Stomach (tissue), 4 donors: ENCODE measurements around the gene FRRS1.

ENCODE experiments used
- EP300 ChIP-seq: sonication (generic); formaldehyde crosslinking; IDR thresholded peaks from one replicate; pipeline ENCODE4 v1.6.1; 2017; ENCODE audit warnings: antibody characterized with exemption
- POLR2A ChIP-seq, 4 donors: fragments of 450-650 bp; IDR thresholded peaks; one replicate each; pipeline ENCODE4 v1.6.1; 2016; ENCODE audit warnings: antibody characterized with exemption in 4 of 4, control low read depth in 2 of 4, mild to moderate bottlenecking in 1 of 4, moderate library complexity in 1 of 4
- TF ChIP-seq, protein P1 (sequence below), 7 experiments: fragments of 450-650 bp in 4 of 7; fragments of 200-600 bp in 3 of 7; sonication (generic) in 3 of 7; IDR thresholded peaks; one replicate each; pipeline ENCODE4 v1.5.1; 2016 to 2019; ENCODE audit warnings: antibody characterized with exemption in 7 of 7, control low read depth in 2 of 7, mild to moderate bottlenecking in 1 of 7

DNA sequence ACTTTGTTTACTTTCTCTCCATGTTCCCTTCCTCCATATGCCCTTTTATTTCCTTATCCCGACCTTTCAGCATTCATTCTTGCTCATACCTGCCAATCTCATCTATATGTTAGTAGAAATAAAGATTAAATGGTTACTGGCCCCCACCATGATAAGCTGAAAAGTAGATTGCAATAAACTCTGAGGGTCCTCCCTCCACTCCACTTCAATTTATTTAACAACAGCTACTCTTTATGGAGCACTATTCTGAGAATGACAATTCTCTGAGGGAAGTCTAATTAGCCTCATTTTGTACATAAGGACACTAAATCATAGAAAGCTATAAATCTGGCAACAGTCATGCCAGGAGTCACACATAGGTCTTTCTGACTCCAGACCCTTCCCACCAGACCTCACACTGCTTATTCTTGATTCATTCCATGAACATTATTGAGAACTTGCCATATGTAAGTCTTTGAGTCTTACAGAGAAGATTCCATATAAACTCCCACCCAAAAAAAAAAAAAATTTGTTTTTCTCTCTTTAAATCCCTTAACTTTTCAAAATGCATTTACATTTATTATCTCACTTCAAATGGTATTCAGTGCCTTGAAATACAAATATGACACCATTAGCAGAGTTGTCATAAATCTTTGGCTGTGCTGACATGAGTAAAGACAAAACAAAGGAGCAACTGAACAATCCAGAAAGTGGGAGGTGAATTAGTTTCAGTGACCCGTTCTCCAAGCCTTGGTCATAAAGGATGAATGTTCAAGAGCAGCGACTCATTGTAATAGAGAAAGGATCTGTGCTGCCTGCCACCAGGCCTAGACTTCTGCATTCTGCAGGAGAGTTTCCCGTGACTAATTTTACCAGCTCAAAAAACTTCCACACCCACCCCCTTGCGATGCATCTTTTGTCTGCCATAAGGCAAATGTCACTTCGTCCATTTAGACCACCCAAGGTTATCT lies 92.0 kb downstream of the FRRS1 start:
- TF ChIP-seq, protein P1, sequence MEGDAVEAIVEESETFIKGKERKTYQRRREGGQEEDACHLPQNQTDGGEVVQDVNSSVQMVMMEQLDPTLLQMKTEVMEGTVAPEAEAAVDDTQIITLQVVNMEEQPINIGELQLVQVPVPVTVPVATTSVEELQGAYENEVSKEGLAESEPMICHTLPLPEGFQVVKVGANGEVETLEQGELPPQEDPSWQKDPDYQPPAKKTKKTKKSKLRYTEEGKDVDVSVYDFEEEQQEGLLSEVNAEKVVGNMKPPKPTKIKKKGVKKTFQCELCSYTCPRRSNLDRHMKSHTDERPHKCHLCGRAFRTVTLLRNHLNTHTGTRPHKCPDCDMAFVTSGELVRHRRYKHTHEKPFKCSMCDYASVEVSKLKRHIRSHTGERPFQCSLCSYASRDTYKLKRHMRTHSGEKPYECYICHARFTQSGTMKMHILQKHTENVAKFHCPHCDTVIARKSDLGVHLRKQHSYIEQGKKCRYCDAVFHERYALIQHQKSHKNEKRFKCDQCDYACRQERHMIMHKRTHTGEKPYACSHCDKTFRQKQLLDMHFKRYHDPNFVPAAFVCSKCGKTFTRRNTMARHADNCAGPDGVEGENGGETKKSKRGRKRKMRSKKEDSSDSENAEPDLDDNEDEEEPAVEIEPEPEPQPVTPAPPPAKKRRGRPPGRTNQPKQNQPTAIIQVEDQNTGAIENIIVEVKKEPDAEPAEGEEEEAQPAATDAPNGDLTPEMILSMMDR (IDR thresholded peaks at IDR 0.05): no peak
- TF ChIP-seq POLR2A (IDR thresholded peaks at IDR 0.05) (no peak), EP300 (no peak)
